Activated CD8-positive, alpha-beta memory T cell treated with anti-CD3 and anti-CD28 coated beads for 1 hour (primary cell): Measurements from ENCODE around the gene SMYD3.
"Not testable (repeated sequence)": the region's sequence is repeated elsewhere in the genome, so short reads cannot be mapped to it uniquely, and the experiment has no call there.

Experiments
- DNase-seq, 2 donors: peaks; one replicate each; pipeline ENCODE4 v3.0.0-alpha.2; 2020; ENCODE audit warnings: low read depth in 1 of 2; ENCODE audit errors: extremely low read depth in 1 of 2

Gene SMYD3

GRCh38 chr1:245827301-245827700 is 679.8 kb downstream of the SMYD3 start:
- DNase-seq, result no peak

DNA sequence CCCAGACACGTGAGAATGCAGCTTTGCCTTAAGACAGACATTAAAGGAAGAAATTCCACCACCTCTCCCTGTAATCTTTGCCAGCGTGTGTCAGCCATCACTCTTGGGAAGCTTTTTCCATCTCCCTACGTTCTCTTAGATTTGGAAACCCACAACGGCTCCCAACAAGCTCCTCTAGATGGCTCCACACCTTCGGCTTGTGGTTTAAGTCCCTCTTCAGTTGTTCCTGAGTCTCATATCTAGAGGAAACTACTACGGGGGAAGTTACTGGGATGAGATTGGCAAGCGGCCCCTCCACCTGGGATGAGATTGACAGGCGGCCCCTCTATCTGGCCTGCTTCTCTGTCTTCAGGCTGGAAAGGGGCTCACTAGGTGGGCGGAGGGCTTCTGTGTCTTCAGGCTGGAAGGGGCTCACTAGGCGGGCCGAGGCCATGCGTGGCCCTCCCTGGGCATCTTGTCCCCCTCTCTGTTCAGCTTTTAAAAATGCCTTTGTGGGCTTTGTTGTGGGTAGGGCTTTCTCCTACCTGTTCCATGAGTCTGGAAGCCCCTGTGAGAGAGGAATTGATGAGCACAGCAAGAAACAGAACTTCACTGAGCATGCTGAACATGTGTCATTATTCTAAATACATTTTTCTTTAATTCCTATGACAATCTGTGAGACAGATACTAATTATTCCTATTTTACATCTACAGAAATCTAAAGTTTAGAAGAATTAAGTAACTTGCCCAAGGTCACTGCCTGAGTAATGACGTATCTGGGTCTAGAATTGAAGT is 681.8 kb downstream of the SMYD3 start:
- DNase-seq, result no peak

GRCh38 chr1:245823408-245824147 is 683.5 kb downstream of the SMYD3 start:
- DNase-seq, result no peak

GRCh38 chr1:245822996-245823395 is 684.1 kb downstream of the SMYD3 start:
- DNase-seq, result no peak

- DNase-seq, result not testable (repeated sequence)
Observed at GRCh38 chr1:245818363-245818762, 688.7 kb downstream of the SMYD3 start.

DNA sequence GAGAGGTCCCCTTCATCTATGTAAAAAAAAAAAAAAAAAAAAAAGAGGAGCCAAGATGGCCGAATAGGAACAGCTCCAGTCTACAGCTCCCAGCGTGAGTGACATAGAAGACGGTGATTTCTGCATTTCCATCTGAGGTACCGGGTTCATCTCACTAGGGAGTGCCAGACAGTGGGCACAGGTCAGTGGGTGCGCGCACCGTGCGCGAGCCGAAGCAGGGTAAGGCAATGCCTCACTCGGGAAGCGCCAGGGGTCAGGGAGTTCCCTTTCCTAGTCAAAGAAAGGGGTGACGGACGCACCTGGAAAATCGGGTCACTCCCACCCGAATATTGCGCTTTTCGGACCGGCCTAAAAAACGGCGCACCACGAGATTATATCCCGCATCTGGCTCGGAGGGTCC is 690.6 kb downstream of the SMYD3 start:
- not testable (repeated sequence) for DNase-seq

- DNase-seq, result no peak
Observed at GRCh38 chr1:245814651-245815050, 692.4 kb downstream of the SMYD3 start.

GRCh38 chr1:245812278-245812677 is 694.8 kb downstream of the SMYD3 start:
- DNase-seq, result no peak

GRCh38 chr1:245810789-245811337 is 696.2 kb downstream of the SMYD3 start:
- no peak for DNase-seq

- no peak for DNase-seq
Observed at GRCh38 chr1:245810181-245810769, 696.8 kb downstream of the SMYD3 start.

DNA sequence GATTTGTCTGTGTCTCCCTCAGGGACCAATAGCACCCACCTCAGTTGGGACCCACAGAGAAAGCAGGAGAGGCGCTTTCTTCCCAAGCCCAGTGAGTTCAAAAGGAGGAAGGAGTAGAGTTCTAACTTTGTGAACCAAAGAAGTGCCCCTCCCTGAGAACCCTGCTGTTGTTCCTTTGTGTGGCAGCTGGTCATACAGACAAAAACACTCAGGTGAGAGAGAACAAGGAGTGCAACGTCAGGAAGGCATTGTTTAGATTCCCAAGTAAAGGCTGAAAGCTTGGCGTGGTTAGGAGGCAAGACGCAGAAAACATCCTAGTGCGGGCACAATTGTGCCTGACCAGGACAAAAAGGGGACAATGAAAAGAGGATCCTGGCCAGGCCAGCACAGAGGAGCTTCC is 697.7 kb downstream of the SMYD3 start:
- no peak for DNase-seq

DNA sequence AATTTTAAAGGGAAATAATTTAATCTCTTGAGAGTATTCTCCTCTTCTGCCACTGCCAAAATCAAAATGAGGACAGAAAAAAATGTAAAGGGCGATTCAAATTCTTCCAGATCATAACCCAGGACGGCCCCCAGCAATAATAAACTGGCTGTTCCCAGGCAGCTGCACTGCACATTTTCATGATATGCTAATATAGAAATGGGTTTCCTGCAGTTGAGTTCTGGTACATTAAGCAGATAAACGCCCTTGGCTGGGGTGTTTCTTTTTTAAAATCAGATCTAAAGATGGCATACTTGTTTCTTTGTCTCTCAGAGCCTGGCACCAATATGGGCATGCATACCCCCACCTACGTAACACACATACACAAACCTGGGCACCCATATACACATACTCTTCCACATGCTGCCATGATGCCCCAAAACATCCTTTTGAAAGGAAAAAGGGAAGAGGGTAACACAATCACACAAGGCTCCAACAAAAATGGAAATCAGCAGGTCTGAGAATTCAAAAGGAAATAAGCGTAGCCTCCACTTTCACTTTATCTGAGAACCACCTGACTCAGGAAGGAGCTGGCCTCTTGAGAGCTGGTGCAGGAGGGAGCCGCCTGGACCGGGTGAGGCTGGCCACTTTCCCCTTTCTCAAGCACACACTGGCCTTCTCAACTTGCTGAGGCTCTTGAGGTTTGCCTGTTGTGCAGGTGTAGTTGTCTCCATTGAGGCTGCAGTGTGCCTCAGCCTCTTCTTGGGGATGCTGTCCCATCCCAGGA is 698.9 kb downstream of the SMYD3 start:
- no peak for DNase-seq

DNA sequence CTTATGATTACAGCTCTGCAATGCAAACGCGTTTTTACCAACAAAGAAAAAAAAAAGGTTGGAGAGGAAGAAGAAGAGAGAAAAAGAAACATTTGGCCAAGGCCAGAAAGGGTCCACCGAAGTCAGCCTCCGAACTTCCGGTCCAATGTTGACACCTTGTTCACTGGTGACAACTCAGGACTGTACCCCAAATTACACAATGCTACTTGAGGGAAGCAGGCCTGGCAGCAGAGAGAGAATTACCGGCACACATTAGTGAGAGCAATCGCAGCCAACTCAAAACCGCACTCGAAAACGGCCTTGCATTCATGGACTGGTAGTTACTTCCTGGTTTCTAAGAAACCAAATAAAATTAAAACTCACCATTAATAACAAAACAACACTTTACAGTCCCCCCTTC is 699.8 kb downstream of the SMYD3 start:
- no peak for DNase-seq

- no peak for DNase-seq
Observed at GRCh38 chr1:245805532-245805931, 701.5 kb downstream of the SMYD3 start.

DNA sequence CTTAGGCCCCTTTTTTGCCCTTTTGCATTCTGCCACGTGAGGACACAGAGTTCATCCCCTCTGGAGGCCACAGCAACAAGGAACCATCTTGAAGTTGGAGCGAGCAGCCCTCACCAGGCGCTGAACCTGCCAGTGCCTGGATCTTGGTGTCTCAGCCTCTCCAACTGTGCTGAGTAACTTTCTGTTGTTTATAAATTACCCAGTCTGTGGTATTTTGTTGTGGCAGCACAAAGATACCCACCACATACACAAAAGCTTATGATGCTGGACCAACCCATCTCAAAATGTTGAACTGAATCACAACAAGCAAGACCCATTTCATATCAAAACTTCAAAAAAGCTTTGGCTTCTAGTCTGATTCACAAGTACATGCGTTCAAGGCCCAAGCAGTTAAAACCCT is 702.4 kb downstream of the SMYD3 start:
- no peak for DNase-seq

DNA sequence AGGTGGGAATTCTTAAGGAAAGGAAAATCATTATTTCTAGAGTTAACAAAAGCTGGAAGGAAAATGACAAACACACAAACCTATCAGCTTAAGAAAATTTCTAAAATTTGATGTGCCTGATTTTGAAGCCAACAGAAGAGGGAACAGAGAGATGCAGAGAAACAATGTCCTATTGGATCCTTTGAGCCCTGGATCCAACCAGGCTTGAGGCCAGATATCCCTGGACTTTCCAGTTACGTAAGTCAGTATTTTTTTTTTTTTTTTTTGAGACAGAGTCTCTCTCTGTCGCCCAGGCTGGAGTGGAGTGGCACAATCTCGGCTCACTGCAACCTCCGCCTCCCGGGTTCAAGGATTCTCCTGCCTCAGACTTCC is 703.4 kb downstream of the SMYD3 start:
- DNase-seq, result no peak

GRCh38 chr1:245802941-245803665 is 704.0 kb downstream of the SMYD3 start:
- no peak for DNase-seq

DNA sequence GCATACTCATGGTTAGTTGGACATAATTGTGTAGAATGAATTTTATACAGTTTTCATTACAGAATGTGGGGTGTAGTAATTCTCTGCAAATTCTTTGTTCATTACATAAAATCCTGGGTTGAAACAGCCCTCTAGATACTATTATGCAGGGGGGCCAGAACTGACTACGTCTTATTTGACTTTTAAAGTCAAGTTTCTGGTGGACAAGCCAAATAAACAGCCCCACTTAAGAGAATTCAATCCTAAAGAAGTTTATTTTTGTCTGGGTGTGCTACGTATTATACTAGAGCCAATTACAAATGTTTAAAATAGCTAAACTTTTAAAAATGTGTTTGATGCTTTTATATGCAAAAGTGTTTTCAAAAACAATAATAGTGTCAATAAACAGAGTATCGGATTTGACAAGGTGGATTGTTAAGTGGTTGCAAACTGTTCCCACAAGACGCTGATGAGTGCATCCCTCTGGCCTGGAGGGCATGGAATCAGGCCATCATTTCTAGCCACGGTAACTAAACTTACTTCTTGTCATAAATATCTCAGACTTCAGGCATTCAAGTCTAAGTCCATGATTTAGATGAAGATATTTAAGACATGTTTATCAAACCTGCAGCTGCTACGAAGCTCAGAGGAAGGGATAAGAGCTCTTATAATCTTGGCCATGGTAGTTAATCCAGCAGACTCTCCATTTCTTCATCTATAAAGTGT is 706.0 kb downstream of the SMYD3 start:
- no peak for DNase-seq

- no peak for DNase-seq
Observed at GRCh38 chr1:245798349-245798711, 708.7 kb downstream of the SMYD3 start.
